H9 (cell line): Measurements from ENCODE around the gene RELCH. TPM values are rescaled to one million over a fixed set of nuclear protein-coding genes. Genes with fewer than 3 reads are reported as not detected.

Experiments
- DNase-seq: peaks from one replicate; pipeline ENCODE4 v3.0.0-alpha.2; 2017
- H2AFZ ChIP-seq: one replicate; pipeline ENCODE4 v1.6.1; 2013; ENCODE audit warnings: mild to moderate bottlenecking, low read length, control low read depth, moderate library complexity
- H2AK5ac ChIP-seq: 2 replicates; pipeline ENCODE4 v1.6.1; 2013; ENCODE audit warnings: low read length, control low read depth, mixed read lengths; ENCODE audit not compliant: insufficient read length
- H2BK120ac ChIP-seq: one replicate; pipeline ENCODE4 v1.6.1; 2013; ENCODE audit warnings: low read depth, mild to moderate bottlenecking, low read length, control low read depth, inconsistent platforms; ENCODE audit not compliant: poor library complexity, severe bottlenecking
- H2BK12ac ChIP-seq: 2 replicates; pipeline ENCODE4 v1.6.1; 2013; ENCODE audit warnings: low read length, control low read depth, mixed read lengths, low read depth; ENCODE audit not compliant: insufficient read length
- H2BK15ac ChIP-seq: 2 replicates; pipeline ENCODE4 v1.6.1; 2013; ENCODE audit warnings: low read depth, low read length, control low read depth
- H2BK20ac ChIP-seq: one replicate; pipeline ENCODE4 v1.6.1; 2013; ENCODE audit warnings: low read depth, mild to moderate bottlenecking, low read length, control low read depth, inconsistent platforms; ENCODE audit not compliant: poor library complexity, severe bottlenecking
- H2BK5ac ChIP-seq: 2 replicates; pipeline ENCODE4 v1.6.1; 2013; ENCODE audit warnings: low read length, control low read depth, mixed read lengths; ENCODE audit not compliant: insufficient read length
- H3K14ac ChIP-seq: 2 replicates; pipeline ENCODE4 v1.6.1; 2013; ENCODE audit warnings: low read length, control low read depth; ENCODE audit not compliant: insufficient read depth
- H3K18ac ChIP-seq: 2 replicates; pipeline ENCODE4 v1.6.1; 2013; ENCODE audit warnings: low read depth, mild to moderate bottlenecking, mixed read lengths, low read length, control low read depth; ENCODE audit not compliant: insufficient read length
- H3K23ac ChIP-seq: 2 replicates; pipeline ENCODE4 v1.6.1; 2013; ENCODE audit warnings: low read length, control low read depth, mixed read lengths, low read depth; ENCODE audit not compliant: insufficient read length
- H3K23me2 ChIP-seq: 2 replicates; pipeline ENCODE4 v1.6.1; 2013; ENCODE audit warnings: low read depth, mild to moderate bottlenecking, mixed read lengths, low read length, control low read depth; ENCODE audit not compliant: insufficient read length, poor library complexity, severe bottlenecking
- H3K27ac ChIP-seq: 2 replicates; pipeline ENCODE4 v1.5.1; 2013; ENCODE audit warnings: low read length, control low read depth, mixed read lengths, low read depth; ENCODE audit not compliant: insufficient read length
- H3K27me3 ChIP-seq: 2 replicates; pipeline ENCODE4 v1.6.1; 2013; ENCODE audit warnings: low read length, control low read depth, inconsistent platforms; ENCODE audit not compliant: insufficient read depth
- H3K4ac ChIP-seq: 2 replicates; pipeline ENCODE4 v1.6.1; 2013; ENCODE audit warnings: low read depth, mild to moderate bottlenecking, control low read depth, inconsistent platforms, low read length, moderate library complexity
- H3K4me1 ChIP-seq: 2 replicates; pipeline ENCODE4 v1.6.1; 2013; ENCODE audit warnings: low read length, control low read depth, inconsistent platforms; ENCODE audit not compliant: insufficient read depth
- H3K4me2 ChIP-seq: 2 replicates; pipeline ENCODE4 v1.6.1; 2013; ENCODE audit warnings: low read length, control low read depth, mixed read lengths; ENCODE audit not compliant: insufficient read length, insufficient read depth
- H3K56ac ChIP-seq: 2 replicates; pipeline ENCODE4 v1.6.1; 2013; ENCODE audit warnings: low read depth, mild to moderate bottlenecking, mixed read lengths, low read length, control low read depth; ENCODE audit not compliant: insufficient read length
- H3K79me1 ChIP-seq: 2 replicates; pipeline ENCODE4 v1.6.1; 2013; ENCODE audit warnings: low read depth, mild to moderate bottlenecking, moderate library complexity, low read length, control low read depth, inconsistent platforms; ENCODE audit not compliant: insufficient read depth, poor library complexity, severe bottlenecking
- H3K79me2 ChIP-seq: 2 replicates; pipeline ENCODE4 v1.6.1; 2013; ENCODE audit warnings: low read length, control low read depth, inconsistent platforms; ENCODE audit not compliant: insufficient read depth
- H3K9ac ChIP-seq: 2 replicates; pipeline ENCODE4 v1.6.1; 2013; ENCODE audit warnings: low read length, control low read depth, mixed read lengths; ENCODE audit not compliant: insufficient read length; ENCODE audit errors: extremely low read depth
- H3K9me3 ChIP-seq: one replicate; pipeline ENCODE4 v1.6.1; 2013; ENCODE audit warnings: low read depth, low read length, inconsistent platforms; ENCODE audit not compliant: control insufficient read depth
- H3T11ph ChIP-seq: one replicate; pipeline ENCODE4 v1.6.1; 2013; ENCODE audit warnings: mild to moderate bottlenecking, low read length, control low read depth, inconsistent platforms
- H4K20me1 ChIP-seq: one replicate; pipeline ENCODE4 v1.6.1; 2013; ENCODE audit not compliant: control insufficient read depth, insufficient read length, insufficient read depth
- H4K5ac ChIP-seq: 2 replicates; pipeline ENCODE4 v1.6.1; 2013; ENCODE audit warnings: low read depth, mild to moderate bottlenecking, mixed read lengths, low read length, control low read depth; ENCODE audit not compliant: insufficient read length
- H4K8ac ChIP-seq: replicated peaks from 2 replicates; pipeline ENCODE4 v1.6.1; 2013; ENCODE audit warnings: low read length, control low read depth, mixed read lengths, low read depth; ENCODE audit not compliant: insufficient read length
- H4K91ac ChIP-seq: 2 replicates; pipeline ENCODE4 v1.6.1; 2013; ENCODE audit warnings: low read depth, mild to moderate bottlenecking, moderate library complexity, mixed read lengths, low read length, control low read depth; ENCODE audit not compliant: insufficient read length
- H3K27ac Mint-ChIP-seq, 3 experiments: 2 replicates in 2 of 3; 3 replicates in 1 of 3; pipeline ENCODE4 v1.8.0; 2020 to 2021; ENCODE audit warnings: mixed read lengths in 3 of 3, mild to moderate bottlenecking in 1 of 3, moderate library complexity in 1 of 3
- H3K27me3 Mint-ChIP-seq: 2 replicates; pipeline ENCODE4 v1.8.0; 2021; ENCODE audit warnings: low read depth, mild to moderate bottlenecking, moderate library complexity, mixed read lengths
- H3K36me3 Mint-ChIP-seq, 3 experiments: 2 replicates in 2 of 3; 3 replicates in 1 of 3; pipeline ENCODE4 v1.8.0; 2020 to 2021; ENCODE audit warnings: low read depth in 3 of 3, mixed read lengths in 3 of 3; ENCODE audit not compliant: insufficient read depth in 1 of 3
- H3K4me1 Mint-ChIP-seq, 2 experiments: 2 replicates each; pipeline ENCODE4 v1.8.0; 2020; ENCODE audit warnings: mixed read lengths in 2 of 2
- H3K4me3 Mint-ChIP-seq, 2 experiments: 2 replicates in 1 of 2; 3 replicates in 1 of 2; pipeline ENCODE4 v1.8.0; 2020 to 2021; ENCODE audit warnings: mild to moderate bottlenecking in 2 of 2, mixed read lengths in 2 of 2, moderate library complexity in 1 of 2
- H3K9me3 Mint-ChIP-seq, 2 experiments: 2 replicates in 1 of 2; 3 replicates in 1 of 2; pipeline ENCODE4 v1.8.0; 2020; ENCODE audit warnings: mild to moderate bottlenecking in 2 of 2, mixed read lengths in 2 of 2, moderate library complexity in 1 of 2
- CTCF ChIP-seq: fragments of 200-600 bp; sonication (generic); conservative IDR thresholded peaks from 3 replicates; pipeline ENCODE4 v1.8.0; 2021; ENCODE audit warnings: antibody characterized with exemption, mild to moderate bottlenecking
- WGBS: extraction: QIAGEN DNeasy Blood & Tissue Kit; methylation state at CpG from one replicate; pipeline ENCODE4 v1.1.7; 2013; ENCODE audit warnings: missing lambda C conversion rate, low lambda C conversion rate, mixed read lengths; ENCODE audit not compliant: insufficient read length; ENCODE audit errors: extremely low coverage; 5-methylcytosine and 5-hydroxymethylcytosine counted together
- total RNA-seq: library from RNA; stranded (reverse); gene quantifications from 2 replicates; pipeline ENCODE4 v1.2.1, GENCODE V29; 2021

Gene RELCH
- total RNA-seq, 1 experiment from 2014 or later: 32.3 TPM

- Histone ChIP-seq H4K5ac (no peak overlapping the region), H3K23ac (no peak overlapping the region), H2BK12ac (no peak overlapping the region), H3K4me1 (no peaks in the 10 kb centered on the region; the same call in 1 of the 2 replicates), H3K79me1 (peaks cover 4% of the 10 kb centered on the region), H3K4ac (no peak overlapping the region), H2AK5ac (no peak overlapping the region), H2BK15ac (no peak overlapping the region), H3K4me2 (peak overlapping the region; percentile 88), H2BK20ac (no peak overlapping the region), H3K79me2 (peaks cover 44% of the 10 kb centered on the region), H2BK5ac (no peak overlapping the region), H4K20me1 (no peaks in the 10 kb centered on the region), H3K9ac (peak overlapping the region; percentile 65), H3K18ac (no peak overlapping the region), H3K27ac (no peak overlapping the region), H3K23me2 (peaks cover 13% of the 10 kb centered on the region), H3T11ph (no peak overlapping the region), H3K14ac (no peak overlapping the region), H4K91ac (no peak overlapping the region), H4K8ac (no peak overlapping the region), H3K56ac (no peak overlapping the region), H3K27me3 (no peaks in the 10 kb centered on the region), H2BK120ac (no peak overlapping the region), H3K9me3 (no peaks in the 10 kb centered on the region), H2AFZ (no peak overlapping the region)
- Mint-ChIP-seq H3K27ac (no peak overlapping the region), H3K27me3 (no peaks in the 10 kb centered on the region; the same call in 1 of the 2 replicates), H3K9me3 (peaks cover 0 to 4% of the 10 kb centered on the region in 2 experiments; a peak in 1 of 5 replicates), H3K4me3 (peak overlapping the region; percentile 98 to 100), H3K36me3 (peaks cover 0 to 9% (median 5%) of the 10 kb centered on the region in 3 experiments; a peak in 6 of 7 replicates), H3K4me1 (peaks cover 26 to 31% of the 10 kb centered on the region in 2 experiments)
- no CpG with 5 or more reads among the region's 2 CpGs for WGBS
- DNase-seq: no peak
- no peak for TF ChIP-seq CTCF
These were observed 2.2 kb downstream of the RELCH start for GRCh38 chr18:62189208-62189607.
